HCT116 (cell line): Measurements from ENCODE around the gene TNS3. TPM values are rescaled to one million over a fixed set of nuclear protein-coding genes. Genes with fewer than 3 reads are reported as not detected.

Experiments used
- ATAC-seq: fragments of 200-7000 bp; cut with Tn5 transposase; 2 replicates; pipeline ENCODE4 v1.9.1; 2020; ENCODE audit warnings: mild to moderate bottlenecking, moderate library complexity
- BruUV-seq: library from RNA; stranded (reverse); fragments of 400-500 nt; replicated peaks from 2 replicates; lab custom pipeline; 2021; lab: Mats Ljungman, UMichigan
- CTCF ChIA-PET: fragments of 300-600 bp; sonication (Branson Sonifier 250); formaldehyde crosslinking; loops from one replicate; lab custom pipeline; 2021; ENCODE audit warnings: antibody characterized with exemption; lab: Charles Lee
- POLR2A ChIA-PET: fragments of 300-600, 350-600 bp; sonication (Branson Sonifier 250); formaldehyde crosslinking; loops from one replicate; lab custom pipeline; 2021; ENCODE audit warnings: antibody characterized with exemption; lab: Charles Lee
- RAD21 ChIA-PET, 2 experiments: fragments of 300-600 bp; sonication (Branson Sonifier 250); formaldehyde crosslinking; loops; one replicate each; lab custom pipeline; 2023; ENCODE audit warnings: low total read pairs in 2 of 2; ENCODE audit not compliant: uncharacterized antibody in 2 of 2, unreplicated experiment in 2 of 2, low non-redundant PET in 1 of 2; lab: Charles Lee
- DNase-seq: peaks from one replicate; pipeline ENCODE4 v3.0.0-alpha.2; 2010; ENCODE audit warnings: low read depth, low spot score
- H2AFZ ChIP-seq: fragments of 200-600 bp; shearing (Covaris generic), sonication (generic); 2 replicates; pipeline ENCODE4 v1.6.1; 2017; ENCODE audit warnings: low read depth, mixed run types, mixed read lengths, antibody characterized with exemption, low read length; ENCODE audit not compliant: poor library complexity, severe bottlenecking
- H3K27ac ChIP-seq: 2 replicates; pipeline ENCODE4 v1.5.1; 2012; ENCODE audit warnings: low read depth, low read length
- H3K27me3 ChIP-seq: fragments of 200-600 bp; sonication (generic); 2 replicates; pipeline ENCODE4 v1.6.1; 2016; ENCODE audit warnings: mixed run types, low read length, mixed read lengths; ENCODE audit not compliant: insufficient read depth
- H3K36me3 ChIP-seq, 2 experiments: fragments of 200-500 bp in 1 of 2; fragments of 200-600 bp in 1 of 2; sonication (Bioruptor generic) in 1 of 2; sonication (generic) in 1 of 2; 2 replicates each; pipeline versions ENCODE4 v1.5.1 to v1.6.1; 2014 to 2016; ENCODE audit warnings: low read length in 2 of 2, inconsistent platforms in 1 of 2, mixed read lengths in 1 of 2, mixed run types in 1 of 2; ENCODE audit not compliant: insufficient read depth in 2 of 2, control insufficient read depth in 1 of 2
- H3K4me1 ChIP-seq, 2 experiments: fragments of 200-600 bp in 1 of 2; sonication (generic) in 1 of 2; 2 replicates each; pipeline versions ENCODE4 v1.5.1 to v1.6.1; 2012 to 2017; ENCODE audit warnings: low read length in 2 of 2, inconsistent platforms in 1 of 2, mild to moderate bottlenecking in 1 of 2, mixed read lengths in 1 of 2, mixed run types in 1 of 2, moderate library complexity in 1 of 2; ENCODE audit not compliant: insufficient read depth in 2 of 2, control insufficient read depth in 1 of 2
- H3K4me2 ChIP-seq: fragments of 200-600 bp; sonication (generic); 2 replicates; pipeline ENCODE4 v1.6.1; 2017; ENCODE audit warnings: mixed run types, low read length, mixed read lengths
- H3K4me3 ChIP-seq, 2 experiments: fragments of 200-600 bp in 1 of 2; sonication (generic) in 1 of 2; replicated peaks in 1 of 2; 2 replicates each; pipeline ENCODE4 v1.5.1; 2011 to 2016; ENCODE audit warnings: low read length in 2 of 2, control low read depth in 1 of 2, low read depth in 1 of 2, mild to moderate bottlenecking in 1 of 2, mixed read lengths in 1 of 2, mixed run types in 1 of 2
- H3K79me2 ChIP-seq: fragments of 200-600 bp; sonication (generic); 2 replicates; pipeline ENCODE4 v1.6.1; 2017; ENCODE audit warnings: mild to moderate bottlenecking, mixed run types, low read length, moderate library complexity, mixed read lengths; ENCODE audit not compliant: insufficient read depth
- H3K9ac ChIP-seq: fragments of 200-600 bp; sonication (generic); 2 replicates; pipeline ENCODE4 v1.6.1; 2016; ENCODE audit warnings: low read length, mixed read lengths
- H3K9me2 ChIP-seq: fragments of 200-600 bp; sonication (generic), shearing (Covaris generic); 2 replicates; pipeline ENCODE4 v1.6.1; 2017; ENCODE audit warnings: mixed run types, mild to moderate bottlenecking, moderate library complexity; ENCODE audit not compliant: insufficient read depth
- H3K9me3 ChIP-seq, 2 experiments: fragments of 200-500 bp in 1 of 2; fragments of 200-600 bp in 1 of 2; sonication (Bioruptor generic) in 1 of 2; sonication (generic) in 1 of 2; 2 replicates each; pipeline ENCODE4 v1.6.1; 2014 to 2017; ENCODE audit warnings: low read length in 2 of 2, mixed read lengths in 2 of 2, inconsistent platforms in 1 of 2, low read depth in 1 of 2, mild to moderate bottlenecking in 1 of 2, mixed run types in 1 of 2, moderate library complexity in 1 of 2; ENCODE audit not compliant: control insufficient read depth in 1 of 2, insufficient read depth in 1 of 2
- H4K20me1 ChIP-seq: fragments of 200-600 bp; sonication (generic), shearing (Covaris generic); 2 replicates; pipeline ENCODE4 v1.6.1; 2017; ENCODE audit warnings: mixed run types, mild to moderate bottlenecking, moderate library complexity; ENCODE audit not compliant: insufficient read depth
- ATF3 ChIP-seq: IDR thresholded peaks from 2 replicates; pipeline ENCODE4 v1.6.1; 2012
- CBX3 ChIP-seq: IDR thresholded peaks from 2 replicates; pipeline ENCODE4 v1.6.1; 2012; ENCODE audit warnings: low read depth
- CEBPB ChIP-seq: IDR thresholded peaks from 2 replicates; pipeline ENCODE4 v1.6.1; 2012; ENCODE audit warnings: low read depth
- EZH2 ChIP-seq: fragments of 200-600 bp; sonication (generic); IDR thresholded peaks from 2 replicates; pipeline ENCODE4 v1.6.1; 2017; ENCODE audit warnings: antibody characterized with exemption, mixed run types
- FOSL1 ChIP-seq: IDR thresholded peaks from 2 replicates; pipeline ENCODE4 v1.6.1; 2012; ENCODE audit warnings: low read depth
- JUND ChIP-seq: IDR thresholded peaks from 2 replicates; pipeline ENCODE4 v1.6.1; 2012
- POLR2A ChIP-seq: IDR thresholded peaks from 2 replicates; pipeline ENCODE4 v1.7.0; 2011; ENCODE audit warnings: borderline replicate concordance; ENCODE audit not compliant: insufficient read depth, insufficient read length; ENCODE audit errors: extremely low read depth
- POLR2AphosphoS5 ChIP-seq: IDR thresholded peaks from 2 replicates; pipeline ENCODE4 v1.6.1; 2011; ENCODE audit warnings: mild to moderate bottlenecking, low read depth, low read length, moderate library complexity
- RAD21 ChIP-seq: IDR thresholded peaks from 2 replicates; pipeline ENCODE4 v1.6.1; 2012; ENCODE audit warnings: low read depth, mild to moderate bottlenecking
- ZFX ChIP-seq: fragments of 450-650 bp; IDR thresholded peaks from 2 replicates; pipeline ENCODE4 v1.6.1; 2017
- ZNF274 ChIP-seq: fragments of 200-500 bp; sonication (Bioruptor generic); IDR thresholded peaks from 2 replicates; pipeline ENCODE4 v1.6.1; 2014; ENCODE audit warnings: mild to moderate bottlenecking, low read depth, low read length, inconsistent platforms
- intact Hi-C: fragments of 100-400 bp; cut with micrococcal nuclease; formaldehyde crosslinking; loops from 2 replicates; pipeline ENCODE4 v1.10.0; 2022
- total RNA-seq: library from RNA; stranded (reverse); gene quantifications from one replicate; pipeline ENCODE4 v1.2.1, GENCODE V29; 2021; ENCODE audit not compliant: unreplicated experiment

TNS3 gene
- total RNA-seq, 1 experiment from 2014 or later: 9.1 TPM

GRCh38 chr7:47537716-47538675 is 43.9 kb downstream of the TNS3 start:
- no peak overlapping the region for H3K4me3 ChIP-seq
- TF ChIP-seq ATF3 (no peak), RAD21 (no peak), EZH2 (no peak), CBX3 (no peak), POLR2A (no peak), FOSL1 (no peak)
- TF ChIP-seq, all 23 proteins: peak for 0
- BruUV-seq: no TSS peak
- no peaks in the 10 kb centered on the region for H3K27me3 ChIP-seq
- H4K20me1 ChIP-seq: no peaks in the 10 kb centered on the region
- ATAC-seq: no peak
- H3K4me1 ChIP-seq: peaks cover 12 to 17% of the 10 kb centered on the region in 2 experiments; a peak in 2 of 4 replicates
- no peaks in the 10 kb centered on the region for H3K9me2 ChIP-seq
- no peaks in the 10 kb centered on the region for H3K36me3 ChIP-seq
- no peaks in the 10 kb centered on the region for H3K79me2 ChIP-seq
- H3K9ac ChIP-seq: no peak overlapping the region
- no peak overlapping the region for H3K4me2 ChIP-seq
- intact Hi-C loops: no loop called here
- CTCF ChIA-PET: no interaction called here
- DNase-seq: no peak
- H3K9me3 ChIP-seq: no peaks in the 10 kb centered on the region
- H2AFZ ChIP-seq: no peak overlapping the region
- H3K27ac ChIP-seq: no peak overlapping the region
- POLR2A ChIA-PET: no interaction called here
- RAD21 ChIA-PET: no interaction called here

- H3K4me2 ChIP-seq: no peak overlapping the region
- ChIA-PET CTCF (no interaction called here), POLR2A (no interaction called here), RAD21 (no interaction called here)
- no peaks in the 10 kb centered on the region for H4K20me1 ChIP-seq
- no peaks in the 10 kb centered on the region for H3K27me3 ChIP-seq
- no peaks in the 10 kb centered on the region for H3K9me3 ChIP-seq
- DNase-seq: no peak
- H3K27ac ChIP-seq: no peak overlapping the region
- H3K4me1 ChIP-seq: peaks cover 12 to 17% of the 10 kb centered on the region in 2 experiments; a peak in 2 of 4 replicates
- ATAC-seq: no peak
- no TSS peak for BruUV-seq
- no peak overlapping the region for H3K4me3 ChIP-seq
- H3K36me3 ChIP-seq: no peaks in the 10 kb centered on the region
- no peaks in the 10 kb centered on the region for H3K79me2 ChIP-seq
- no peak overlapping the region for H3K9ac ChIP-seq
- no peak overlapping the region for H2AFZ ChIP-seq
- no peak for TF ChIP-seq CEBPB
- no peak for TF ChIP-seq ZFX
- TF ChIP-seq JUND: no peak
- TF ChIP-seq ZNF274: no peak
- TF ChIP-seq POLR2AphosphoS5: no peak
- intact Hi-C loops: no loop called here
- H3K9me2 ChIP-seq: no peaks in the 10 kb centered on the region
Measured at GRCh38 chr7:47536661-47537611, 45.0 kb downstream of the TNS3 start.
